ENCODE measurements around the gene RABL6.

- TF ChIP-seq ZNF274 (IDR thresholded peaks at IDR 0.05; ENCODE audit: low read depth, low read length) (no peak), SUZ12 (IDR thresholded peaks at IDR 0.05; ENCODE audit: extremely low read depth, insufficient read depth, insufficient read length) (no peak)
Measured at GRCh38 chr9:136784997-136785361, 22.8 kb upstream of the RABL6 start.
